Ovary (tissue), 9 donors: ENCODE data around the gene STARD7. TPM values are rescaled to one million over a fixed set of nuclear protein-coding genes. Genes with fewer than 3 reads are reported as not detected.

ENCODE experiments used
- DNase-seq, 5 donors: peaks; one replicate each; pipeline ENCODE4 v3.0.0-alpha.2; 2019 to 2020
- H3K27ac ChIP-seq, 2 donors: fragments of 200-600 bp; one replicate each; pipeline versions ENCODE4 v1.5.1 to v1.8.0; 2019 to 2022
- H3K27me3 ChIP-seq: fragments of 200-600 bp; one replicate; pipeline ENCODE4 v1.8.0; 2022
- H3K36me3 ChIP-seq: fragments of 200-600 bp; sonication (generic); one replicate; pipeline ENCODE4 v1.5.1; 2019
- H3K4me1 ChIP-seq: one replicate; pipeline ENCODE4 v1.8.1; 2013; ENCODE audit warnings: mild to moderate bottlenecking, moderate library complexity; ENCODE audit not compliant: insufficient read depth
- H3K4me3 ChIP-seq: fragments of 200-600 bp; sonication (generic); one replicate; pipeline ENCODE4 v1.5.1; 2017
- H3K9me3 ChIP-seq, 2 donors: fragments of 200-600 bp in 1 of 2; sonication (generic) in 1 of 2; one replicate each; pipeline versions ENCODE4 v1.5.1 to v1.8.1; 2013 to 2019; ENCODE audit warnings: mild to moderate bottlenecking in 1 of 2, moderate library complexity in 1 of 2
- CTCF ChIP-seq, 3 donors: fragments of 450-650 bp in 2 of 3; fragments of 200-600 bp in 1 of 3; IDR thresholded peaks; one replicate each; pipeline versions ENCODE4 v1.5.1 to v1.8.0; 2016 to 2022; ENCODE audit warnings: antibody characterized with exemption in 3 of 3, mild to moderate bottlenecking in 1 of 3
- EP300 ChIP-seq: sonication (generic); formaldehyde crosslinking; IDR thresholded peaks from one replicate; pipeline ENCODE4 v1.6.1; 2017; ENCODE audit warnings: antibody characterized with exemption
- POLR2A ChIP-seq: fragments of 450-650 bp; IDR thresholded peaks from one replicate; pipeline ENCODE4 v1.6.1; 2017; ENCODE audit warnings: antibody characterized with exemption, mild to moderate bottlenecking, moderate library complexity
- WGBS, 3 donors: extraction: QIAGEN DNeasy Blood & Tissue Kit in 1 of 3; methylation state at CpG; one replicate each; pipeline versions ENCODE4 v1.1.5 to v1.1.7; 2013 to 2017; 5-methylcytosine and 5-hydroxymethylcytosine counted together
- intact Hi-C, 4 donors: fragments of 100-400 bp; cut with DNase I; formaldehyde crosslinking; loops; one replicate each; pipeline versions ENCODE4 v1.11.0 to v1.15.1; 2022 to 2023
- polyA plus RNA-seq, 2 donors: library from polyadenylated mRNA; stranded (reverse); fragments of 200-250 nt in 1 of 2; fragments of 350-450 nt in 1 of 2; fragmentation: Illumina TruSeq in 1 of 2; extraction: RNeasy Lipid Tissue Mini Kit (QIAGEN cat#74804) in 1 of 2; gene quantifications; one replicate each; pipeline ENCODE4 v1.2.3, GENCODE V29; 2013 to 2014
- total RNA-seq, 7 donors: library from RNA; depleted of rRNA in 2 of 7; stranded (reverse); fragments of >200 nt in 2 of 7; fragmentation: NEBNext Ultra II Directional in 3 of 7; extraction: Animal tissue kit (Norgen Biotek cat#: 25700) in 3 of 7; gene quantifications; one replicate each; pipeline versions ENCODE4 v1.1.0 to v1.2.4, GENCODE V29; 2016 to 2023
- donor health status: DM: no; HTN: no; CAD: no; lungs with moderate emphysema.
- donor health status: DM: no; HTN: no; CAD: no.
- donor health status: Bipolar disorder and iron deficiency.
- donor health status: DM: yes; HTN: yes; CAD: no.
- donor health status: DM: no; HTN: no; CAD: no.
- donor health status: DM: yes; HTN: yes; CAD: no.

The STARD7 gene
- total and polyA plus RNA-seq, 9 donors = 32.7 to 90.9 (median 73.8) TPM

GRCh38 chr2:96209729-96210085, 1.1 kb upstream of the STARD7 start:
- H3K9me3 ChIP-seq = no peaks in the 10 kb centered on the region
- H3K4me3 ChIP-seq = no peak overlapping the region

GRCh38 chr2:96209011-96209728, 543 bp upstream of the STARD7 start:
- WGBS, 3 donors = 6 to 7% (median 7%) methylated on average over 20 to 21 of the region's 21 CpGs
- no peak for TF ChIP-seq POLR2A
- no peak for TF ChIP-seq CTCF (IDR thresholded peaks at IDR 0.05)
- no peak for TF ChIP-seq EP300
- Histone ChIP-seq H3K36me3 (no peaks in the 10 kb centered on the region), H3K4me3 (peak overlapping the region; percentile 84), H3K9me3 (no peaks in the 10 kb centered on the region), H3K27me3 (no peaks in the 10 kb centered on the region), H3K4me1 (peaks cover 14% of the 10 kb centered on the region), H3K27ac (peak overlapping the region in 1 of 2 donors; percentile 89)
- intact Hi-C loops = loop anchor here in 2 of 4 donors (5.0 kb wide), 2 partner anchors 53 to 58 kb away; partner anchors contain the start of genes CIAO1 (in 1 of the 2) and TMEM127 (in 1 of the 2)
- peak in 1 of 5 donors; percentile 37 for DNase-seq

More at GRCh38 chr2:96209729-96210085, 1.1 kb upstream of the STARD7 start:
- TF ChIP-seq EP300 = no peak
- no peak for TF ChIP-seq CTCF (IDR thresholded peaks at IDR 0.05)
- TF ChIP-seq POLR2A = no peak
- intact Hi-C loops = loop anchor here in 2 of 4 donors (5.0 kb wide), 2 partner anchors 53 to 58 kb away; partner anchors contain the start of genes CIAO1 (in 1 of the 2) and TMEM127 (in 1 of the 2)
- Histone ChIP-seq H3K27me3 (no peaks in the 10 kb centered on the region), H3K4me1 (peaks cover 14% of the 10 kb centered on the region), H3K36me3 (no peaks in the 10 kb centered on the region), H3K27ac (no peak overlapping the region)
- peak in 1 of 5 donors; percentile 27 for DNase-seq
- 91 to 93% (median 92%) methylated on average over 9 of the region's 9 CpGs for WGBS, 3 donors

- no peaks in the 10 kb centered on the region for H3K9me3 ChIP-seq
- DNase-seq = no peak
- H3K4me1 ChIP-seq = peaks cover 14% of the 10 kb centered on the region
- H3K27me3 ChIP-seq = no peaks in the 10 kb centered on the region
- TF ChIP-seq CTCF (IDR thresholded peaks at IDR 0.05) (no peak), EP300 (no peak), POLR2A (no peak)
- peak overlapping the region; percentile 85 to 89 for H3K27ac ChIP-seq
- WGBS, 3 donors = 0 to 1% (median 0%) methylated on average over 12 of the region's 12 CpGs
- no peaks in the 10 kb centered on the region for H3K36me3 ChIP-seq
- intact Hi-C loops = loop anchor here in 2 of 4 donors (5.0 kb wide), 2 partner anchors 55 to 60 kb away; partner anchors contain the start of genes CIAO1 (in 1 of the 2) and TMEM127 (in 1 of the 2)
- H3K4me3 ChIP-seq = peak overlapping the region; percentile 84
Measured at GRCh38 chr2:96207774-96208142, 869 bp downstream of the STARD7 start.

GRCh38 chr2:96207073-96207773, 1.4 kb downstream of the STARD7 start:
- Histone ChIP-seq H3K36me3 (no peaks in the 10 kb centered on the region), H3K4me3 (peak overlapping the region; percentile 84), H3K27ac (peak overlapping the region in 1 of 2 donors; percentile 89), H3K9me3 (no peaks in the 10 kb centered on the region), H3K27me3 (no peaks in the 10 kb centered on the region), H3K4me1 (peaks cover 17% of the 10 kb centered on the region)
- intact Hi-C loops = loop anchor here in 2 of 4 donors (5.0 kb wide), 2 partner anchors 55 to 60 kb away; partner anchors contain the start of genes CIAO1 (in 1 of the 2) and TMEM127 (in 1 of the 2)
- WGBS, 3 donors = 9 to 16% (median 9%) methylated on average over 11 of the region's 11 CpGs
- no peak for TF ChIP-seq EP300
- no peak for TF ChIP-seq POLR2A
- TF ChIP-seq CTCF (IDR thresholded peaks at IDR 0.05) = no peak
- no peak for DNase-seq
